ENCODE data around the gene ALPK1.
"Not testable (repeated sequence)": the region's sequence is repeated elsewhere in the genome, so short reads cannot be mapped to it uniquely, and the experiment has no call there.

The ALPK1 gene

GRCh38 chr4:112423591-112423990 lies 126.4 kb downstream of the ALPK1 start:
- H3K27ac Mint-ChIP-seq = peak overlapping the region in 1 of 3 experiments; percentile 8
- no peak overlapping the region for H3K4me3 Mint-ChIP-seq
- no peaks in the 10 kb centered on the region for H3K36me3 Mint-ChIP-seq (ENCODE audit: low read depth)
- peaks cover 3% of the 10 kb centered on the region for H3K27me3 Mint-ChIP-seq (ENCODE audit: low read depth)
- no peak for TF ChIP-seq CTCF (IDR thresholded peaks at IDR 0.05; ENCODE audit: unreplicated experiment in 3 of 3)
- no peaks in the 10 kb centered on the region for H3K9me3 Mint-ChIP-seq
- peaks cover 22% of the 10 kb centered on the region for H3K4me1 Mint-ChIP-seq

- H3K27ac Mint-ChIP-seq = no peak overlapping the region
- peaks cover 6% of the 10 kb centered on the region for H3K36me3 Mint-ChIP-seq (ENCODE audit: low read depth)
- H3K4me3 Mint-ChIP-seq = no peak overlapping the region
- peaks cover 4% of the 10 kb centered on the region for H3K27me3 Mint-ChIP-seq (ENCODE audit: low read depth)
- no peak for TF ChIP-seq CTCF (IDR thresholded peaks at IDR 0.05; ENCODE audit: unreplicated experiment in 3 of 3)
- no peaks in the 10 kb centered on the region for H3K9me3 Mint-ChIP-seq
- peaks cover 22% of the 10 kb centered on the region for H3K4me1 Mint-ChIP-seq
These were observed 128.7 kb downstream of the ALPK1 start for GRCh38 chr4:112425823-112426222.

GRCh38 chr4:112426416-112426815 lies 129.2 kb downstream of the ALPK1 start:
- Mint-ChIP-seq H3K27ac (no peak overlapping the region), H3K36me3 (ENCODE audit: low read depth) (peaks cover 6% of the 10 kb centered on the region), H3K27me3 (ENCODE audit: low read depth) (peaks cover 4% of the 10 kb centered on the region), H3K4me3 (no peak overlapping the region), H3K4me1 (peaks cover 22% of the 10 kb centered on the region), H3K9me3 (no peaks in the 10 kb centered on the region)
- no peak for TF ChIP-seq CTCF (IDR thresholded peaks at IDR 0.05; ENCODE audit: unreplicated experiment in 3 of 3)

- Mint-ChIP-seq H3K4me3 (no peak overlapping the region), H3K4me1 (no peaks in the 10 kb centered on the region), H3K36me3 (ENCODE audit: low read depth) (peaks cover 6% of the 10 kb centered on the region), H3K27me3 (ENCODE audit: low read depth) (peaks cover 4% of the 10 kb centered on the region), H3K27ac (no peak overlapping the region), H3K9me3 (no peaks in the 10 kb centered on the region)
- TF ChIP-seq CTCF (IDR thresholded peaks at IDR 0.05; ENCODE audit: unreplicated experiment in 3 of 3) = no peak
These were observed 134.0 kb downstream of the ALPK1 start for GRCh38 chr4:112431158-112431557.

GRCh38 chr4:112436987-112437386 lies 139.8 kb downstream of the ALPK1 start:
- Mint-ChIP-seq H3K36me3 (ENCODE audit: low read depth) (peaks cover 21% of the 10 kb centered on the region), H3K27me3 (ENCODE audit: low read depth) (no peaks in the 10 kb centered on the region), H3K27ac (no peak overlapping the region), H3K4me1 (no peaks in the 10 kb centered on the region), H3K4me3 (no peak overlapping the region), H3K9me3 (peaks cover 3% of the 10 kb centered on the region)
- TF ChIP-seq CTCF (IDR thresholded peaks at IDR 0.05; ENCODE audit: unreplicated experiment in 3 of 3) = no peak

- peaks cover 27% of the 10 kb centered on the region for H3K9me3 Mint-ChIP-seq
- H3K27ac Mint-ChIP-seq; H3K4me1 Mint-ChIP-seq; H3K4me3 Mint-ChIP-seq; H3K27me3 Mint-ChIP-seq (ENCODE audit: low read depth): not testable (repeated sequence)
- H3K36me3 Mint-ChIP-seq (ENCODE audit: low read depth) = peaks cover 36% of the 10 kb centered on the region
These were observed 145.1 kb downstream of the ALPK1 start for GRCh38 chr4:112442226-112442625.

Data from nephron (organoid).